Measurements from ENCODE around the gene ATXN2L. TPM values are rescaled to one million over a fixed set of nuclear protein-coding genes. Genes with fewer than 3 reads are reported as not detected.
"Not testable (repeated sequence)": the region's sequence is repeated elsewhere in the genome, so short reads cannot be mapped to it uniquely, and the experiment has no call there.

The ATXN2L gene
- total and polyA plus RNA-seq, 9 donors = 27.1 to 107 (median 85.5) TPM

DNA sequence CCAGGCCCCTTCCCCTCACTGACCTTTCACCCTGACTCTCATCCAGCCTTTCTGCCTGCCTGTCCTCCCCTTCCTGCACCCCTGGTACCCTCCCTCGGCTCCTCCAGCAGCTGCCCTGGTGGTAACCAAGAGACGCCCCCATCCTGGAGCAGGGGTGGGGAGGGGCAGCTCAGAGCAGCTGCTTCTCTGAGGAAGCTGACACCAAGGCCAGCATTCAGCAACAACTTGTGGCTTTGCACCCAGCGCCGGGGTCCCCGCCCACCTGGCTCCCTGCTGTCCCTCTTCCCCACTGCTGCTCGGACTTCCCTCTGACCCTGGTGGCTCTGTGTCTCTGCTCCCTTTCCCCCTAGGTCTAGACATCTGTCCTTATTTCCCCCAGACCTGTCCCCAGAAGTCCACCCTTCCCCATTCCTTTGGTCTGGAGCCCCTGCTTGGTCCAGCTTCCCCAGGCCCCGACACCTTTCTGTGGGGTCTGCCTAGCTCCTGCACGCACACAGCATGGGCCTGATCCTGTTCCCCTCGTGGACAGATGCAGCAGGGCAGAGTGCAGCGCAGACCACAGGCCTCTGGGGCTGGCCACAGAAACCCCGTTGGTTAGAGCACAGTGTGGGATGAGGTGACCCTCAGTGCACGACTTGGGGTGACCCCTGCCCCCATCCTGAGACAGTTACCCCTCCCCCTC is 54.3 kb downstream of the ATXN2L start:
- Histone ChIP-seq H3K4me1 (ENCODE audit: control insufficient read depth, insufficient read depth, low read length) (peaks cover 58% of the 10 kb centered on the region), H3K27me3 (ENCODE audit: control insufficient read depth, insufficient read depth, low read length) (peaks cover 5% of the 10 kb centered on the region), H3K27ac (ENCODE audit: low read length) (peak overlapping the region; percentile 94), H3K4me3 (ENCODE audit: low read length) (no peak overlapping the region), H3K36me3 (ENCODE audit: control insufficient read depth, insufficient read depth, low read length) (peaks cover 33% of the 10 kb centered on the region), H3K9me3 (replicated peaks; ENCODE audit: control insufficient read depth, low read depth, low read length) (no peaks in the 10 kb centered on the region)
- DNase-seq = peak; percentile 74
- 15% methylated on average over 5 of the region's 12 CpGs for WGBS (ENCODE audit: insufficient coverage)

- no peak for DNase-seq
- H3K36me3 ChIP-seq (ENCODE audit: control insufficient read depth, insufficient read depth, low read length) = peaks cover 28% of the 10 kb centered on the region
- H3K27me3 ChIP-seq (ENCODE audit: control insufficient read depth, insufficient read depth, low read length) = peaks cover 5% of the 10 kb centered on the region
- no CpG with 5 or more reads among the region's 2 CpGs for WGBS (ENCODE audit: insufficient coverage)
- peaks cover 64% of the 10 kb centered on the region for H3K4me1 ChIP-seq (ENCODE audit: control insufficient read depth, insufficient read depth, low read length)
- no peaks in the 10 kb centered on the region for H3K9me3 ChIP-seq (replicated peaks; ENCODE audit: control insufficient read depth, low read depth, low read length)
- H3K4me3 ChIP-seq (ENCODE audit: low read length) = peak overlapping the region; percentile 72
- peak overlapping the region; percentile 91 for H3K27ac ChIP-seq (ENCODE audit: low read length)
These were observed 54.8 kb downstream of the ATXN2L start for GRCh38 chr16:28877655-28878000.

DNA sequence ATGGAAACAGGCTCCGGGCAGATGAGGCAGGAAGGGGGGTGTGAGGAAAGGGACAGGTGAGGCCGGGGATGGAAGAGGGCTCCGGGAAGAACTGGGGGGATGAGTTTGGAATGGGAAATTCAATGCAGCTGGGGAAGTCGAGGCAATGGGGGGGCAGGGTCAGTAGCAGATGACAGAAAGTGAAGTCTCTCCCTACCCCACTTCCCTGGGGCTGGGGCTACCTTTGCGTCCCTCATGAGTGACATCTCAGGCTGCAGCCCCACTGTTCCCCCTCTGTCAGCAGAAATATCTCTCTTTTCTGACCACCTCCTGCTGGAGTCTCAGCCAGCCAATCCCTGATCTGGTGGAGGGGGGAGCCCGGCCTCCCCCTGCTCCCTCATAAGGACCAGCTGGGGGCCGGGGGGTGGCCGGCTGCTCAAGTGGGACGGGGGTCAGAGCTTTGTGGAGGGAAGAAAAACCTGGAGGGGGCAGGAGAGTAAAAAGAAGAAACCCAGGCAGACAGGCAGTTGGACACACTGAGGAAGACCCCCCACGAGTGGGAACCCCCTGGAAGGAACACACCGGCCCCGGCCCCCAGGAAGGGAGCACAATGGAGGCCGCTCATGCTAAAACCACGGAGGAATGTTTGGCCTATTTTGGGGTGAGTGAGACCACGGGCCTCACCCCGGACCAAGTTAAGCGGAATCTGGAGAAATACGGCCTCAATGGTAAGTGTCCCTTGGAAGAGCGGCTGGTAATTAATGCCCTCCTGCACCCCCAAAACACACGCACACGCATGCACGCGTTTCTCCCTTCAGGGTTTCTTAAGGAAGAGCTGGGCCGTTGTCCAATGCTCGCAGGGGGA is 55.5 kb downstream of the ATXN2L start, which contains the start of gene ATP2A1:
Gene ATP2A1 (plus strand): TSS at position 406 of the 844 bp plus-strand sequence. CDS start 184 bp downstream, at position 590.
- peak within 1 kb of the TSS; percentile 72 for H3K4me3 ChIP-seq (ENCODE audit: low read length)
- H3K27me3 ChIP-seq (ENCODE audit: control insufficient read depth, insufficient read depth, low read length) = peaks cover 7% of the 10 kb centered on the region
- DNase-seq = peak; percentile 52
- no peaks in the 10 kb centered on the region for H3K9me3 ChIP-seq (replicated peaks; ENCODE audit: control insufficient read depth, low read depth, low read length)
- H3K27ac ChIP-seq (ENCODE audit: low read length) = peak within 1 kb of the TSS; percentile 91
- H3K36me3 ChIP-seq (ENCODE audit: control insufficient read depth, insufficient read depth, low read length) = peaks cover 22% of the 10 kb centered on the region
- H3K4me1 ChIP-seq (ENCODE audit: control insufficient read depth, insufficient read depth, low read length) = peaks cover 70% of the 10 kb centered on the region
- 56% methylated on average over 8 of the region's 25 CpGs for WGBS (ENCODE audit: insufficient coverage)

DNA sequence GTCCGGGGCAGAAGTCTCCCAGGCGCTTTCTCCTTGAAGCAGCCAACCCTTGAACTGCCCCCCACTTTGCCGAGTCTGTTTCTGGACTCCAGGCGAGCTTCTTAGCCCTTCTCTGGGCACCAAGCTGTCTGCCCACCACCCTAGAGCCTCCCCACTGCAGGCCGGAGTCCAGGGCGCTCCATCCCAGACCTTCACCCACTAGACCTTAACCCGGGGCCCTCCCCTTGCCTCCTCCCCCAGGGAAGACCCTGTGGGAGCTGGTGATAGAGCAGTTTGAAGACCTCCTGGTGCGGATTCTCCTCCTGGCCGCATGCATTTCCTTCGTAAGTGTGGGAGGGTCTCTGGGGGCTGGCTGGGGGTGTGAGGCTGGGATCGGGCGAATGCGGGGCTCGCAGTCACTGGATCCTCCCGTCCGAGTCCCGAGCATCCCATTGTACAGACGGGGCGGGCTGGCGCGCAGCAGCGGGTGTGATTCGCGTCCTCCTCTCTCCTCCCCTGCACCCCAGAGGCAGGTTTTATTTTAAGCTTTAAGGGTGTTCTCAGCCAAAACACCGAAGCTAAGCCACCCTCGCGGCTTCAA is 56.6 kb downstream of the ATXN2L start:
- Histone ChIP-seq H3K4me1 (ENCODE audit: control insufficient read depth, insufficient read depth, low read length) (peaks cover 73% of the 10 kb centered on the region), H3K27me3 (ENCODE audit: control insufficient read depth, insufficient read depth, low read length) (peaks cover 10% of the 10 kb centered on the region), H3K27ac (ENCODE audit: low read length) (peak overlapping the region; percentile 91), H3K4me3 (ENCODE audit: low read length) (peak overlapping the region; percentile 72), H3K9me3 (replicated peaks; ENCODE audit: control insufficient read depth, low read depth, low read length) (no peaks in the 10 kb centered on the region), H3K36me3 (ENCODE audit: control insufficient read depth, insufficient read depth, low read length) (peaks cover 22% of the 10 kb centered on the region)
- no peak for DNase-seq
- 3% methylated on average over 15 of the region's 27 CpGs for WGBS (ENCODE audit: insufficient coverage)

- peaks cover 22% of the 10 kb centered on the region for H3K36me3 ChIP-seq (ENCODE audit: control insufficient read depth, insufficient read depth, low read length)
- H3K27ac ChIP-seq (ENCODE audit: low read length) = peak overlapping the region; percentile 91
- no peaks in the 10 kb centered on the region for H3K9me3 ChIP-seq (replicated peaks; ENCODE audit: control insufficient read depth, low read depth, low read length)
- peaks cover 10% of the 10 kb centered on the region for H3K27me3 ChIP-seq (ENCODE audit: control insufficient read depth, insufficient read depth, low read length)
- peak overlapping the region; percentile 72 for H3K4me3 ChIP-seq (ENCODE audit: low read length)
- under 1% methylated on average over 65 of the region's 66 CpGs for WGBS (ENCODE audit: insufficient coverage)
- DNase-seq = peak; percentile 92
- H3K4me1 ChIP-seq (ENCODE audit: control insufficient read depth, insufficient read depth, low read length) = peaks cover 68% of the 10 kb centered on the region
These were observed 57.2 kb downstream of the ATXN2L start for GRCh38 chr16:28879841-28880588.

- peaks cover 63% of the 10 kb centered on the region for H3K4me1 ChIP-seq (ENCODE audit: control insufficient read depth, insufficient read depth, low read length)
- WGBS (ENCODE audit: insufficient coverage) = 7% methylated on average over 10 of the region's 11 CpGs
- H3K9me3 ChIP-seq (replicated peaks; ENCODE audit: control insufficient read depth, low read depth, low read length) = no peaks in the 10 kb centered on the region
- no peak for DNase-seq
- H3K4me3 ChIP-seq (ENCODE audit: low read length) = peak overlapping the region; percentile 72
- peak overlapping the region; percentile 90 for H3K27ac ChIP-seq (ENCODE audit: low read length)
- peaks cover 10% of the 10 kb centered on the region for H3K27me3 ChIP-seq (ENCODE audit: control insufficient read depth, insufficient read depth, low read length)
- H3K36me3 ChIP-seq (ENCODE audit: control insufficient read depth, insufficient read depth, low read length) = peaks cover 27% of the 10 kb centered on the region
These were observed 57.8 kb downstream of the ATXN2L start for GRCh38 chr16:28880589-28880915.

DNA sequence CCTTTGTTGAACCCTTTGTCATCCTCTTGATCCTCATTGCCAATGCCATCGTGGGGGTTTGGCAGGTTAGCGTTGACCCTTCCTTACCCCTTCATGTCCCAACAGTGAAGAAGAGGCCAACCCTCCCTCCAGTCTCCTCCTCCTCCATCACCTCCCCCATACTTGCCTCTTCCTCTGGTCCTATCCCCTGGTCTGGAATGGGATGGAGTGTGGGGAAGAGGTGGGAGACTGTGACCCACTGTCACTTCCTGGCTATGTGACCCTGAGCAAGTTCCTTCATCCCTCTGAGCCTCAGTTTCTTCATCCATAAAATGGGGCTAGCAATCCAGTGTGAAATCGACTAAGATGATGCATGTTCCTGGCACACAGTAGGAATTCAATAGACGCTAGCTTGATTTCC is 58.2 kb downstream of the ATXN2L start:
- Histone ChIP-seq H3K27me3 (ENCODE audit: control insufficient read depth, insufficient read depth, low read length) (peaks cover 10% of the 10 kb centered on the region), H3K27ac (ENCODE audit: low read length) (peak overlapping the region; percentile 90), H3K4me3 (ENCODE audit: low read length) (peak overlapping the region; percentile 72), H3K36me3 (ENCODE audit: control insufficient read depth, insufficient read depth, low read length) (peaks cover 31% of the 10 kb centered on the region), H3K4me1 (ENCODE audit: control insufficient read depth, insufficient read depth, low read length) (peaks cover 59% of the 10 kb centered on the region), H3K9me3 (replicated peaks; ENCODE audit: control insufficient read depth, low read depth, low read length) (no peaks in the 10 kb centered on the region)
- no peak for DNase-seq
- no CpG with 5 or more reads among the region's 4 CpGs for WGBS (ENCODE audit: insufficient coverage)

DNA sequence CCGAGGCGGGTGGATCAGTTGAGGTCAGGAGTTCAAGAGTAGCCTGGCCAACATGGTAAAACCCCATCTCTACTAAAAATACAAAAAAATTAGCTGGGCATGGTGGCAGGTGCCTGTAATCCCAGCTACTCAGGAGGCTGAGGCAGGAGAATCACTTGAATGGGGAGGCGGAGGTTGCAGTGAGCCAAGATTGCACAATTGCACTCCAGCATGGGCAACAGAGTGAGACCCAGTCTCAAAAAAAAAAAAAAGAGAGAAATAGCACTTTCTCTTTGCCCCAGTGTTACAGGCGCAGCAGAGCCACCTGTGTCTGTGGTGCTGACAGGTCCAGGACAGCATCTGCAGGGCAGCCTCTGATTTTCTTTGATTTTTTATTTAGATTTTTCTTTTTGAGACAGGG is 58.8 kb downstream of the ATXN2L start:
- H3K36me3 ChIP-seq (ENCODE audit: control insufficient read depth, insufficient read depth, low read length) = peaks cover 36% of the 10 kb centered on the region
- not testable (repeated sequence) for H3K9me3 ChIP-seq (replicated peaks; ENCODE audit: control insufficient read depth, low read depth, low read length); DNase-seq; H3K4me3 ChIP-seq (ENCODE audit: low read length); H3K27ac ChIP-seq (ENCODE audit: low read length); H3K27me3 ChIP-seq (ENCODE audit: control insufficient read depth, insufficient read depth, low read length)
- WGBS (ENCODE audit: insufficient coverage) = 80% methylated on average over 1 of the region's 4 CpGs
- peaks cover 53% of the 10 kb centered on the region for H3K4me1 ChIP-seq (ENCODE audit: control insufficient read depth, insufficient read depth, low read length)

- Histone ChIP-seq H3K27me3 (ENCODE audit: control insufficient read depth, insufficient read depth, low read length) (peaks cover 10% of the 10 kb centered on the region), H3K4me1 (ENCODE audit: control insufficient read depth, insufficient read depth, low read length) (peaks cover 42% of the 10 kb centered on the region), H3K9me3 (replicated peaks; ENCODE audit: control insufficient read depth, low read depth, low read length) (no peaks in the 10 kb centered on the region), H3K27ac (ENCODE audit: low read length) (peak overlapping the region; percentile 90), H3K4me3 (ENCODE audit: low read length) (peak overlapping the region; percentile 21), H3K36me3 (ENCODE audit: control insufficient read depth, insufficient read depth, low read length) (peaks cover 45% of the 10 kb centered on the region)
- peak; percentile 85 for DNase-seq
- 19% methylated on average over 21 of the region's 24 CpGs for WGBS (ENCODE audit: insufficient coverage)
These were observed 59.9 kb downstream of the ATXN2L start for GRCh38 chr16:28882551-28883160.
